ENCODE measurements around the gene METTL18.

DNA sequence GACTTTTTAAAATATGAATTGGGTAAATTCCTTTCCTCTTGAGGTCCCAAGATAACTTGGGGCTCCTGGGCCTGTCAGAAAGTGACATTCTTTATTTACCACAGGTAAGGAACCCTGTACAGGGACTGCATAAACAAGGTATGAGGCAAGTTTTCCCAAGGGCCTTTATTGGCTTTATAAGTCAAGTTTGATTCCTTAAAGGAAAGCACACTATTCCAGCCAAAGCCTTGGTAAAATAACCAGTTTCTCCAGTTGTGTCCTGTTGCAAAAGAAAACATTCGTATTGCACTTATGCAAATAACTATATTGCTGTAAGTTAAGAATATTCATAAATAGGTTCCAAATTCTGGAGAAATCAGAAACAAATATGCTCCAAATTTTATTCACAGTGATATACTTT, 21.9 kb upstream of the METTL18 start:
- TF ChIP-seq EZH2 (IDR thresholded peaks at IDR 0.05; ENCODE audit: borderline replicate concordance, insufficient read depth, low read depth, low read length, poor library complexity, severe bottlenecking): no peak
- TF ChIP-seq, protein P1, sequence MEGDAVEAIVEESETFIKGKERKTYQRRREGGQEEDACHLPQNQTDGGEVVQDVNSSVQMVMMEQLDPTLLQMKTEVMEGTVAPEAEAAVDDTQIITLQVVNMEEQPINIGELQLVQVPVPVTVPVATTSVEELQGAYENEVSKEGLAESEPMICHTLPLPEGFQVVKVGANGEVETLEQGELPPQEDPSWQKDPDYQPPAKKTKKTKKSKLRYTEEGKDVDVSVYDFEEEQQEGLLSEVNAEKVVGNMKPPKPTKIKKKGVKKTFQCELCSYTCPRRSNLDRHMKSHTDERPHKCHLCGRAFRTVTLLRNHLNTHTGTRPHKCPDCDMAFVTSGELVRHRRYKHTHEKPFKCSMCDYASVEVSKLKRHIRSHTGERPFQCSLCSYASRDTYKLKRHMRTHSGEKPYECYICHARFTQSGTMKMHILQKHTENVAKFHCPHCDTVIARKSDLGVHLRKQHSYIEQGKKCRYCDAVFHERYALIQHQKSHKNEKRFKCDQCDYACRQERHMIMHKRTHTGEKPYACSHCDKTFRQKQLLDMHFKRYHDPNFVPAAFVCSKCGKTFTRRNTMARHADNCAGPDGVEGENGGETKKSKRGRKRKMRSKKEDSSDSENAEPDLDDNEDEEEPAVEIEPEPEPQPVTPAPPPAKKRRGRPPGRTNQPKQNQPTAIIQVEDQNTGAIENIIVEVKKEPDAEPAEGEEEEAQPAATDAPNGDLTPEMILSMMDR (IDR thresholded peaks at IDR 0.05): no peak
